SU-DHL-6 (cell line): Measurements from ENCODE around the gene MME.

ENCODE experiments used
- EZH2phosphoT487 ChIP-seq: fragments of 200-600 bp; sonication (generic), shearing (Covaris generic); conservative IDR thresholded peaks from 2 replicates; pipeline ENCODE4 v1.6.1; 2018; ENCODE audit warnings: mild to moderate bottlenecking, antibody characterized with exemption, low read length, moderate library complexity, mixed read lengths
- TF ChIP-seq, protein P1 (sequence below): fragments of 200-600 bp; sonication (generic); IDR thresholded peaks from one replicate; pipeline ENCODE4 v1.5.1; 2017; ENCODE audit warnings: antibody characterized with exemption, mild to moderate bottlenecking, low read length, moderate library complexity; ENCODE audit not compliant: insufficient read depth, poor library complexity, severe bottlenecking

DNA sequence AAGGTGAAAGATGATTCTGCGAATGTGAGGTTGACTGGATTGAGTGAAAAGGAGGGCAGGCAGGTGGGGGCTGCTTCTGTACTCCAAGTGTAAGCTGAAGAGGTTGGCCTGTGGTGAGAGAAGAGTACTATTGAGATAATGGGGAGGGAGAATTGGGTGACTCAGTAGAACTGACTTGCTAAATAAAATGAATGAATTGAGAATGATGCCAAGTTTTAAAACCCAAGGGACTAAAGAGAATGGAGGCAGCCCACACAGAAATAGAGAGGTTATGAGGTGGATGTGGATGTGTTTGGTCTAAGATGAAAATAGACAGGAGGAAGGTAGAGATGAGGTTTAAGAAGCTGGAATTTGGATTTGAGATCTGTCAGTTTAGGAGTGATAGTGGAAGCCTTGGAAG, 5.9 kb downstream of the MME start:
- no peak for TF ChIP-seq EZH2phosphoT487
- TF ChIP-seq, protein P1, sequence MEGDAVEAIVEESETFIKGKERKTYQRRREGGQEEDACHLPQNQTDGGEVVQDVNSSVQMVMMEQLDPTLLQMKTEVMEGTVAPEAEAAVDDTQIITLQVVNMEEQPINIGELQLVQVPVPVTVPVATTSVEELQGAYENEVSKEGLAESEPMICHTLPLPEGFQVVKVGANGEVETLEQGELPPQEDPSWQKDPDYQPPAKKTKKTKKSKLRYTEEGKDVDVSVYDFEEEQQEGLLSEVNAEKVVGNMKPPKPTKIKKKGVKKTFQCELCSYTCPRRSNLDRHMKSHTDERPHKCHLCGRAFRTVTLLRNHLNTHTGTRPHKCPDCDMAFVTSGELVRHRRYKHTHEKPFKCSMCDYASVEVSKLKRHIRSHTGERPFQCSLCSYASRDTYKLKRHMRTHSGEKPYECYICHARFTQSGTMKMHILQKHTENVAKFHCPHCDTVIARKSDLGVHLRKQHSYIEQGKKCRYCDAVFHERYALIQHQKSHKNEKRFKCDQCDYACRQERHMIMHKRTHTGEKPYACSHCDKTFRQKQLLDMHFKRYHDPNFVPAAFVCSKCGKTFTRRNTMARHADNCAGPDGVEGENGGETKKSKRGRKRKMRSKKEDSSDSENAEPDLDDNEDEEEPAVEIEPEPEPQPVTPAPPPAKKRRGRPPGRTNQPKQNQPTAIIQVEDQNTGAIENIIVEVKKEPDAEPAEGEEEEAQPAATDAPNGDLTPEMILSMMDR: no peak
